ENCODE measurements around the gene HPS4.

HPS4 gene

GRCh38 chr22:26513838-26514237 lies 30.3 kb upstream of the HPS4 start:
- no peak for DNase-seq
- WGBS (ENCODE audit: insufficient coverage) = no CpG with 5 or more reads among the region's 1 CpG
- Histone ChIP-seq H3K27me3 (replicated peaks in 2 of 5; ENCODE audit: control insufficient read depth in 4 of 5, insufficient read depth in 5 of 5, low read length in 4 of 5) (no peaks in the 10 kb centered on the region), H3K4me1 (ENCODE audit: control extremely low read depth in 1 of 4, control insufficient read depth in 4 of 4, insufficient read depth in 4 of 4, low read length in 3 of 4) (peaks cover 10 to 22% (median 20%) of the 10 kb centered on the region in 4 experiments), H3K27ac (ENCODE audit: insufficient read depth in 1 of 2, low read depth in 1 of 2, low read length in 2 of 2, poor library complexity in 1 of 2, severe bottlenecking in 2 of 2) (no peak overlapping the region), H3K36me3 (ENCODE audit: control insufficient read depth in 4 of 4, insufficient read depth in 4 of 4, low read length in 3 of 4) (peaks cover 7 to 14% (median 12%) of the 10 kb centered on the region in 4 experiments), H3K9me3 (ENCODE audit: control extremely low read depth in 1 of 5, control insufficient read depth in 4 of 5, insufficient read depth in 2 of 5, low read depth in 1 of 5, low read length in 4 of 5) (no peaks in the 10 kb centered on the region), H3K4me3 (ENCODE audit: control insufficient read depth in 1 of 7, extremely low read depth in 1 of 7, insufficient read depth in 4 of 7, low read depth in 2 of 7, low read length in 6 of 7) (no peak overlapping the region)
- POLR2A ChIA-PET = no interaction called here
- CTCF ChIA-PET = no interaction called here

- peaks cover 10 to 22% (median 20%) of the 10 kb centered on the region in 4 experiments for H3K4me1 ChIP-seq (ENCODE audit: control extremely low read depth in 1 of 4, control insufficient read depth in 4 of 4, insufficient read depth in 4 of 4, low read length in 3 of 4)
- peak within 1 kb of the TSS; percentile 84 to 94 for H3K27ac ChIP-seq (ENCODE audit: insufficient read depth in 1 of 2, low read depth in 1 of 2, low read length in 2 of 2, poor library complexity in 1 of 2, severe bottlenecking in 2 of 2)
- H3K4me3 ChIP-seq (ENCODE audit: control insufficient read depth in 1 of 7, extremely low read depth in 1 of 7, insufficient read depth in 4 of 7, low read depth in 2 of 7, low read length in 6 of 7) = peak within 1 kb of the TSS; percentile 90 to 99 (median 97)
- peaks cover 13 to 27% (median 22%) of the 10 kb centered on the region in 4 experiments for H3K36me3 ChIP-seq (ENCODE audit: control insufficient read depth in 4 of 4, insufficient read depth in 4 of 4, low read length in 3 of 4)
- 0% methylated on average over 35 of the region's 40 CpGs for WGBS (ENCODE audit: insufficient coverage)
- DNase-seq = peak; percentile 86 to 93 (median 89)
- H3K9me3 ChIP-seq (ENCODE audit: control extremely low read depth in 1 of 5, control insufficient read depth in 4 of 5, insufficient read depth in 2 of 5, low read depth in 1 of 5, low read length in 4 of 5) = no peaks in the 10 kb centered on the region
- CTCF ChIA-PET = interaction anchor here (1.0 to 1.8 kb wide), 5 partner anchors 9 to 26 kb away, joined by 3 to 7 read pairs (median 3); no protein-coding TSS in a partner anchor
- H3K27me3 ChIP-seq (replicated peaks in 2 of 5; ENCODE audit: control insufficient read depth in 4 of 5, insufficient read depth in 5 of 5, low read length in 4 of 5) = no peaks in the 10 kb centered on the region
- POLR2A ChIA-PET = interaction anchor here (2.0 kb wide), 1 partner anchor 9 kb away, joined by 7 read pairs; no protein-coding TSS in a partner anchor
Observed at GRCh38 chr22:26512149-26512793, 28.7 kb upstream of the HPS4 start, which contains the start of gene TFIP11. TSS of gene TFIP11 (minus strand) at chr22:26512473. CDS start at chr22:26510272, 2,201 bp downstream.

GRCh38 chr22:26508148-26508547 lies 24.6 kb upstream of the HPS4 start:
- Histone ChIP-seq H3K4me3 (ENCODE audit: control insufficient read depth in 1 of 7, extremely low read depth in 1 of 7, insufficient read depth in 4 of 7, low read depth in 2 of 7, low read length in 6 of 7) (no peak overlapping the region), H3K27ac (ENCODE audit: insufficient read depth in 1 of 2, low read depth in 1 of 2, low read length in 2 of 2, poor library complexity in 1 of 2, severe bottlenecking in 2 of 2) (no peak overlapping the region), H3K9me3 (ENCODE audit: control extremely low read depth in 1 of 5, control insufficient read depth in 4 of 5, insufficient read depth in 2 of 5, low read depth in 1 of 5, low read length in 4 of 5) (no peaks in the 10 kb centered on the region), H3K4me1 (ENCODE audit: control extremely low read depth in 1 of 4, control insufficient read depth in 4 of 4, insufficient read depth in 4 of 4, low read length in 3 of 4) (peaks cover 21 to 32% (median 31%) of the 10 kb centered on the region in 4 experiments), H3K36me3 (ENCODE audit: control insufficient read depth in 4 of 4, insufficient read depth in 4 of 4, low read length in 3 of 4) (peaks cover 25 to 60% (median 46%) of the 10 kb centered on the region in 4 experiments), H3K27me3 (replicated peaks in 2 of 5; ENCODE audit: control insufficient read depth in 4 of 5, insufficient read depth in 5 of 5, low read length in 4 of 5) (no peaks in the 10 kb centered on the region)
- CTCF ChIA-PET = no interaction called here
- no peak for DNase-seq
- POLR2A ChIA-PET = no interaction called here

- ChIA-PET CTCF (interaction anchor here (0.6 to 3.6 kb wide), 23 partner anchors 8 to 169 kb away, joined by 3 to 33 read pairs (median 4); partner anchors contain the start of genes HPS4, SRRD and TFIP11), POLR2A (interaction anchor here (0.6 to 2.2 kb wide), 9 partner anchors 9 to 1407 kb away, joined by 3 to 7 read pairs (median 4); partner anchors contain the start of genes HPS4, SRRD and TFIP11)
- Histone ChIP-seq H3K4me1 (ENCODE audit: control extremely low read depth in 1 of 4, control insufficient read depth in 4 of 4, insufficient read depth in 4 of 4, low read length in 3 of 4) (peaks cover 11 to 26% (median 22%) of the 10 kb centered on the region in 4 experiments), H3K9me3 (ENCODE audit: control extremely low read depth in 1 of 5, control insufficient read depth in 4 of 5, insufficient read depth in 2 of 5, low read depth in 1 of 5, low read length in 4 of 5) (no peaks in the 10 kb centered on the region), H3K36me3 (ENCODE audit: control insufficient read depth in 4 of 4, insufficient read depth in 4 of 4, low read length in 3 of 4) (peaks cover 35 to 83% (median 66%) of the 10 kb centered on the region in 4 experiments), H3K27ac (ENCODE audit: insufficient read depth in 1 of 2, low read depth in 1 of 2, low read length in 2 of 2, poor library complexity in 1 of 2, severe bottlenecking in 2 of 2) (no peak overlapping the region), H3K4me3 (ENCODE audit: control insufficient read depth in 1 of 7, extremely low read depth in 1 of 7, insufficient read depth in 4 of 7, low read depth in 2 of 7, low read length in 6 of 7) (peak overlapping the region in 4 of 7 experiments; percentile 33 to 55 (median 48)), H3K27me3 (replicated peaks in 2 of 5; ENCODE audit: control insufficient read depth in 4 of 5, insufficient read depth in 5 of 5, low read length in 4 of 5) (no peaks in the 10 kb centered on the region)
- WGBS (ENCODE audit: insufficient coverage) = no CpG with 5 or more reads among the region's 1 CpG
- DNase-seq = peak in 1 of 3 donors; percentile 29
Observed at GRCh38 chr22:26503758-26504157, 20.2 kb upstream of the HPS4 start.

GRCh38 chr22:26502688-26503561 lies 19.3 kb upstream of the HPS4 start:
- Histone ChIP-seq H3K27me3 (replicated peaks in 2 of 5; ENCODE audit: control insufficient read depth in 4 of 5, insufficient read depth in 5 of 5, low read length in 4 of 5) (no peaks in the 10 kb centered on the region), H3K36me3 (ENCODE audit: control insufficient read depth in 4 of 4, insufficient read depth in 4 of 4, low read length in 3 of 4) (peaks cover 32 to 78% (median 64%) of the 10 kb centered on the region in 4 experiments), H3K27ac (ENCODE audit: insufficient read depth in 1 of 2, low read depth in 1 of 2, low read length in 2 of 2, poor library complexity in 1 of 2, severe bottlenecking in 2 of 2) (no peak overlapping the region), H3K4me3 (ENCODE audit: control insufficient read depth in 1 of 7, extremely low read depth in 1 of 7, insufficient read depth in 4 of 7, low read depth in 2 of 7, low read length in 6 of 7) (peak overlapping the region in 6 of 7 experiments; percentile 1 to 55 (median 48)), H3K4me1 (ENCODE audit: control extremely low read depth in 1 of 4, control insufficient read depth in 4 of 4, insufficient read depth in 4 of 4, low read length in 3 of 4) (peaks cover 11 to 26% (median 22%) of the 10 kb centered on the region in 4 experiments), H3K9me3 (ENCODE audit: control extremely low read depth in 1 of 5, control insufficient read depth in 4 of 5, insufficient read depth in 2 of 5, low read depth in 1 of 5, low read length in 4 of 5) (no peaks in the 10 kb centered on the region)
- POLR2A ChIA-PET = interaction anchor here (0.8 to 2.2 kb wide), 5 partner anchors 10 to 139 kb away, joined by 3 to 7 read pairs (median 6); partner anchors contain the start of genes HPS4, SRRD and TFIP11
- WGBS (ENCODE audit: insufficient coverage) = 0% methylated on average over 2 of the region's 3 CpGs
- DNase-seq = peak; percentile 95 to 97 (median 97)
- CTCF ChIA-PET = interaction anchor here (0.7 to 3.6 kb wide), 29 partner anchors 8 to 177 kb away, joined by 3 to 33 read pairs (median 4); partner anchors contain the start of genes HPS4, SRRD and TFIP11

- no peak for DNase-seq
- peaks cover 11 to 26% (median 22%) of the 10 kb centered on the region in 4 experiments for H3K4me1 ChIP-seq (ENCODE audit: control extremely low read depth in 1 of 4, control insufficient read depth in 4 of 4, insufficient read depth in 4 of 4, low read length in 3 of 4)
- H3K36me3 ChIP-seq (ENCODE audit: control insufficient read depth in 4 of 4, insufficient read depth in 4 of 4, low read length in 3 of 4) = peaks cover 32 to 75% (median 63%) of the 10 kb centered on the region in 4 experiments
- H3K27ac ChIP-seq (ENCODE audit: insufficient read depth in 1 of 2, low read depth in 1 of 2, low read length in 2 of 2, poor library complexity in 1 of 2, severe bottlenecking in 2 of 2) = no peak overlapping the region
- CTCF ChIA-PET = interaction anchor here (0.6 to 3.6 kb wide), 23 partner anchors 8 to 177 kb away, joined by 3 to 33 read pairs (median 4); partner anchors contain the start of gene TFIP11
- no peaks in the 10 kb centered on the region for H3K27me3 ChIP-seq (replicated peaks in 2 of 5; ENCODE audit: control insufficient read depth in 4 of 5, insufficient read depth in 5 of 5, low read length in 4 of 5)
- POLR2A ChIA-PET = interaction anchor here (2.2 kb wide), 1 partner anchor 19 kb away, joined by 6 read pairs; the partner anchor contains the start of genes HPS4 and SRRD
- H3K9me3 ChIP-seq (ENCODE audit: control extremely low read depth in 1 of 5, control insufficient read depth in 4 of 5, insufficient read depth in 2 of 5, low read depth in 1 of 5, low read length in 4 of 5) = no peaks in the 10 kb centered on the region
- H3K4me3 ChIP-seq (ENCODE audit: control insufficient read depth in 1 of 7, extremely low read depth in 1 of 7, insufficient read depth in 4 of 7, low read depth in 2 of 7, low read length in 6 of 7) = no peak overlapping the region
- no CpG with 5 or more reads among the region's 2 CpGs for WGBS (ENCODE audit: insufficient coverage)
Observed at GRCh38 chr22:26501996-26502395, 18.4 kb upstream of the HPS4 start.

All from common myeloid progenitor, CD34-positive (primary cell).